ENCODE data around the gene FCRL6.

DNA sequence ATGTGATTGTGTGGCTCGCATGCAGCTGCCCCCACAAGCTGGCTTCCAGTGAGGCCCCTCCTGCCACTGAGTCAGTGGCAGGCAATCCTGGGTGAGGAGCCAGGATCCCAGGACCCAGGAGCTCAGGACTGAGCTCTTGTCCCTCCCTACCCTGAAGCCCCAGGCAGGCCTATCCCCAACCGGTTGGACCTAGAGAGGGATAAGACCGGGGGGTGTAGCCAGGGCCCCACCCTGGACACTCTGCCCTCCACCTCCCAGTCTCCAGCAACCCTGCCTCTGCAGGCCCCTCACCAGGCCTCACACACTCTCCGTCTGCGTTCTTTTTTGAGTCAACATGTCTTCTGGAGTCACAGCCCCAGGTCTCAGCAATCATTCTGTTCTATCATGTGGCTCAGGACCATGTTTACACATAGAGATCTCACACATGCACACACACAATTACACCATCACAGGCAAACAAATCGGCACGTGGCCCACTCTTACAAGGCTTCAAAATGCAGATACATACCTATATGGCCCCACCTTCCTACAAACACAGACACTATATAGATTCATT is 57.7 kb downstream of the FCRL6 start:
- TF ChIP-seq, protein P1, sequence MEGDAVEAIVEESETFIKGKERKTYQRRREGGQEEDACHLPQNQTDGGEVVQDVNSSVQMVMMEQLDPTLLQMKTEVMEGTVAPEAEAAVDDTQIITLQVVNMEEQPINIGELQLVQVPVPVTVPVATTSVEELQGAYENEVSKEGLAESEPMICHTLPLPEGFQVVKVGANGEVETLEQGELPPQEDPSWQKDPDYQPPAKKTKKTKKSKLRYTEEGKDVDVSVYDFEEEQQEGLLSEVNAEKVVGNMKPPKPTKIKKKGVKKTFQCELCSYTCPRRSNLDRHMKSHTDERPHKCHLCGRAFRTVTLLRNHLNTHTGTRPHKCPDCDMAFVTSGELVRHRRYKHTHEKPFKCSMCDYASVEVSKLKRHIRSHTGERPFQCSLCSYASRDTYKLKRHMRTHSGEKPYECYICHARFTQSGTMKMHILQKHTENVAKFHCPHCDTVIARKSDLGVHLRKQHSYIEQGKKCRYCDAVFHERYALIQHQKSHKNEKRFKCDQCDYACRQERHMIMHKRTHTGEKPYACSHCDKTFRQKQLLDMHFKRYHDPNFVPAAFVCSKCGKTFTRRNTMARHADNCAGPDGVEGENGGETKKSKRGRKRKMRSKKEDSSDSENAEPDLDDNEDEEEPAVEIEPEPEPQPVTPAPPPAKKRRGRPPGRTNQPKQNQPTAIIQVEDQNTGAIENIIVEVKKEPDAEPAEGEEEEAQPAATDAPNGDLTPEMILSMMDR (optimal IDR thresholded peaks at IDR 0.05 in 1 of 3, IDR thresholded peaks at IDR 0.05 in 1 of 3, conservative IDR thresholded peaks at IDR 0.05 in 1 of 3; ENCODE audit: extremely low read depth in 1 of 3, insufficient read depth in 2 of 3, low read length in 3 of 3) = no peak
- TF ChIP-seq EZH2 (IDR thresholded peaks at IDR 0.05; ENCODE audit: low read length) = no peak
